HG03354 (cell line): ENCODE results near the gene C1orf141.

Experiments used
- ATAC-seq: cut with Tn5 transposase; IDR thresholded peaks from one replicate; pipeline ENCODE4 v1.9.1; 2021; ENCODE audit warnings: mild to moderate bottlenecking; ENCODE audit not compliant: unreplicated experiment, poor library complexity, severe bottlenecking

The C1orf141 gene

GRCh38 chr1:67044631-67045270 lies 90.0 kb downstream of the C1orf141 start:
- no peak for ATAC-seq

- no peak for ATAC-seq
Measured at GRCh38 chr1:67043366-67043765, 91.4 kb downstream of the C1orf141 start.
